ENCODE data around the gene CPB1.

CPB1 gene

GRCh38 chr3:148828136-148828690 lies 602 bp downstream of the CPB1 start:
- DNase-seq (ENCODE audit: extremely low read depth in 1 of 2, low read depth in 1 of 2), result no peak

GRCh38 chr3:148829926-148830325 lies 2.3 kb downstream of the CPB1 start:
- DNase-seq (ENCODE audit: extremely low read depth in 1 of 2, low read depth in 1 of 2), result no peak

- DNase-seq (ENCODE audit: extremely low read depth in 1 of 2, low read depth in 1 of 2), result no peak
Measured at GRCh38 chr3:148833223-148833622, 5.6 kb downstream of the CPB1 start.

GRCh38 chr3:148839805-148840204 lies 12.2 kb downstream of the CPB1 start:
- DNase-seq (ENCODE audit: extremely low read depth in 1 of 2, low read depth in 1 of 2), result no peak

- DNase-seq (ENCODE audit: extremely low read depth in 1 of 2, low read depth in 1 of 2), result no peak
Measured at GRCh38 chr3:148840451-148840850, 12.8 kb downstream of the CPB1 start.

GRCh38 chr3:148845756-148846395 lies 18.3 kb downstream of the CPB1 start:
- DNase-seq (ENCODE audit: extremely low read depth in 1 of 2, low read depth in 1 of 2), result no peak

- no peak for DNase-seq (ENCODE audit: extremely low read depth in 1 of 2, low read depth in 1 of 2)
Measured at GRCh38 chr3:148847351-148847750, 19.7 kb downstream of the CPB1 start.

- no peak for DNase-seq (ENCODE audit: extremely low read depth in 1 of 2, low read depth in 1 of 2)
Measured at GRCh38 chr3:148848410-148848809, 20.8 kb downstream of the CPB1 start.

GRCh38 chr3:148852271-148852992 lies 24.8 kb downstream of the CPB1 start:
- no peak for DNase-seq (ENCODE audit: extremely low read depth in 1 of 2, low read depth in 1 of 2)

GRCh38 chr3:148853076-148853475 lies 25.5 kb downstream of the CPB1 start:
- no peak for DNase-seq (ENCODE audit: extremely low read depth in 1 of 2, low read depth in 1 of 2)

- DNase-seq (ENCODE audit: extremely low read depth in 1 of 2, low read depth in 1 of 2), result no peak
Measured at GRCh38 chr3:148854061-148854460, 26.4 kb downstream of the CPB1 start.

- no peak for DNase-seq (ENCODE audit: extremely low read depth in 1 of 2, low read depth in 1 of 2)
Measured at GRCh38 chr3:148856384-148856783, 28.8 kb downstream of the CPB1 start.

- DNase-seq (ENCODE audit: extremely low read depth in 1 of 2, low read depth in 1 of 2), result no peak
Measured at GRCh38 chr3:148857316-148857715, 29.7 kb downstream of the CPB1 start.

- no peak for DNase-seq (ENCODE audit: extremely low read depth in 1 of 2, low read depth in 1 of 2)
Measured at GRCh38 chr3:148861277-148861869, 33.8 kb downstream of the CPB1 start.

GRCh38 chr3:148863297-148863696 lies 35.7 kb downstream of the CPB1 start:
- DNase-seq (ENCODE audit: extremely low read depth in 1 of 2, low read depth in 1 of 2), result no peak

- DNase-seq (ENCODE audit: extremely low read depth in 1 of 2, low read depth in 1 of 2), result no peak
Measured at GRCh38 chr3:148863814-148864213, 36.2 kb downstream of the CPB1 start.

- DNase-seq (ENCODE audit: extremely low read depth in 1 of 2, low read depth in 1 of 2), result no peak
Measured at GRCh38 chr3:148865049-148865448, 37.4 kb downstream of the CPB1 start, which contains the start of gene CPA3. CPA3 (plus strand) TSS chr3:148865296; CDS start chr3:148865308, 12 bp downstream.

GRCh38 chr3:148866261-148866660 lies 38.6 kb downstream of the CPB1 start:
- DNase-seq (ENCODE audit: extremely low read depth in 1 of 2, low read depth in 1 of 2), result no peak

- no peak for DNase-seq (ENCODE audit: extremely low read depth in 1 of 2, low read depth in 1 of 2)
Measured at GRCh38 chr3:148873270-148873927, 45.8 kb downstream of the CPB1 start.

GRCh38 chr3:148873977-148874376 lies 46.4 kb downstream of the CPB1 start:
- no peak for DNase-seq (ENCODE audit: extremely low read depth in 1 of 2, low read depth in 1 of 2)

- no peak for DNase-seq (ENCODE audit: extremely low read depth in 1 of 2, low read depth in 1 of 2)
Measured at GRCh38 chr3:148878095-148878494, 50.5 kb downstream of the CPB1 start.
